ENCODE results near the gene ZNF771. TPM values are rescaled to one million over a fixed set of nuclear protein-coding genes. Genes with fewer than 3 reads are reported as not detected.

ZNF771 gene
- total and polyA plus RNA-seq, 9 of the 15 experiments (the other 6 are each of a cell fraction or from before 2014, with no cell fraction given) = 1.5 to 12.6 (median 4.4) TPM

- TF ChIP-seq PKNOX1 (IDR thresholded peaks at IDR 0.05) (no peak), ESRRA (IDR thresholded peaks at IDR 0.05; ENCODE audit: borderline replicate concordance, low read depth) (no peak), SMARCA5 (IDR thresholded peaks at IDR 0.05) (no peak), HES1 (IDR thresholded peaks at IDR 0.05; ENCODE audit: low read depth) (no peak), KLF6 (CRISPR knock-in tag; IDR thresholded peaks at IDR 0.05; ENCODE audit: borderline replicate concordance) (no peak), FOXJ3 (CRISPR knock-in tag; IDR thresholded peaks at IDR 0.05) (no peak), NFYB (IDR thresholded peaks at IDR 0.05; ENCODE audit: extremely low read depth, insufficient read length) (no peak), HOMEZ (CRISPR knock-in tag; IDR thresholded peaks at IDR 0.05) (no peak), SMARCA4 (IDR thresholded peaks at IDR 0.05) (peak; percentile 9; the same call in 1 of the 2 replicates), ZBTB40 (IDR thresholded peaks at IDR 0.05) (peak; percentile 37; the same call in 1 of the 2 replicates), ZBTB40 (CRISPR knock-in tag; IDR thresholded peaks at IDR 0.05) (no peak), SMAD2 (IDR thresholded peaks at IDR 0.05; ENCODE audit: low read depth, low read length) (no peak), OTX1 (CRISPR knock-in tag; IDR thresholded peaks at IDR 0.05) (no peak), BRF2 (IDR thresholded peaks at IDR 0.05; ENCODE audit: borderline replicate concordance, insufficient read depth, insufficient read length) (no peak)
These were observed 30.2 kb upstream of the ZNF771 start (continued) for GRCh38 chr16:30377050-30377811.

Measured in K562 (cell line).